Activated naive CD4-positive, alpha-beta T cell (primary cell): ENCODE data around the gene DOCK4.

Experiments used
- DNase-seq, 4 experiments: peaks; one replicate each; lab custom pipeline; 2025; lab: John Stamatoyannopoulos, UW

DOCK4 gene

GRCh38 chr7:112074464-112074863 is 131.7 kb downstream of the DOCK4 start:
- no peak for DNase-seq

GRCh38 chr7:112073530-112073929 is 132.7 kb downstream of the DOCK4 start:
- no peak for DNase-seq

- no peak for DNase-seq
Observed at GRCh38 chr7:112072541-112073245, 133.5 kb downstream of the DOCK4 start.

GRCh38 chr7:112071856-112072255 is 134.3 kb downstream of the DOCK4 start:
- DNase-seq = no peak

- DNase-seq = no peak
Observed at GRCh38 chr7:112070674-112071256, 135.4 kb downstream of the DOCK4 start.

- no peak for DNase-seq
Observed at GRCh38 chr7:112069879-112070321, 136.3 kb downstream of the DOCK4 start.

- DNase-seq = no peak
Observed at GRCh38 chr7:112068967-112069366, 137.2 kb downstream of the DOCK4 start.

- no peak for DNase-seq
Observed at GRCh38 chr7:112067632-112068540, 138.3 kb downstream of the DOCK4 start.

GRCh38 chr7:112067200-112067599 is 139.0 kb downstream of the DOCK4 start:
- DNase-seq = no peak

GRCh38 chr7:112065758-112066157 is 140.4 kb downstream of the DOCK4 start:
- DNase-seq = no peak

- DNase-seq = no peak
Observed at GRCh38 chr7:112064627-112065385, 141.4 kb downstream of the DOCK4 start.

GRCh38 chr7:112063974-112064373 is 142.2 kb downstream of the DOCK4 start:
- no peak for DNase-seq

GRCh38 chr7:112061051-112061450 is 145.1 kb downstream of the DOCK4 start:
- no peak for DNase-seq

GRCh38 chr7:112060625-112061024 is 145.6 kb downstream of the DOCK4 start:
- no peak for DNase-seq

GRCh38 chr7:112059675-112060074 is 146.5 kb downstream of the DOCK4 start:
- DNase-seq = no peak

GRCh38 chr7:112058686-112059085 is 147.5 kb downstream of the DOCK4 start:
- DNase-seq = no peak

GRCh38 chr7:112056409-112056808 is 149.8 kb downstream of the DOCK4 start:
- DNase-seq = no peak

GRCh38 chr7:112053737-112054069 is 152.5 kb downstream of the DOCK4 start:
- no peak for DNase-seq

- no peak for DNase-seq
Observed at GRCh38 chr7:112052993-112053736, 153.0 kb downstream of the DOCK4 start.

- no peak for DNase-seq
Observed at GRCh38 chr7:112052498-112052897, 153.7 kb downstream of the DOCK4 start.

GRCh38 chr7:112050250-112050881 is 155.8 kb downstream of the DOCK4 start:
- no peak for DNase-seq
